D721Med (cell line): ENCODE data around the gene UNC5C.
"Not testable (repeated sequence)": the region's sequence is repeated elsewhere in the genome, so short reads cannot be mapped to it uniquely, and the experiment has no call there.

ENCODE experiments used
- DNase-seq: peaks from one replicate; pipeline ENCODE4 v3.0.0; 2011; ENCODE audit warnings: low spot score; ENCODE audit not compliant: insufficient read length
- FAIRE-seq: peaks from 2 replicates; lab custom pipeline; 2011; peaks lifted over from hg19 to GRCh38; lab: Jason Lieb, UNC
- TF ChIP-seq, protein P1 (sequence below): IDR thresholded peaks from 2 replicates; pipeline ENCODE4 v1.5.1; 2012; ENCODE audit warnings: mild to moderate bottlenecking, control low read depth; ENCODE audit not compliant: insufficient read depth; ENCODE audit errors: missing control alignments

UNC5C gene

DNA sequence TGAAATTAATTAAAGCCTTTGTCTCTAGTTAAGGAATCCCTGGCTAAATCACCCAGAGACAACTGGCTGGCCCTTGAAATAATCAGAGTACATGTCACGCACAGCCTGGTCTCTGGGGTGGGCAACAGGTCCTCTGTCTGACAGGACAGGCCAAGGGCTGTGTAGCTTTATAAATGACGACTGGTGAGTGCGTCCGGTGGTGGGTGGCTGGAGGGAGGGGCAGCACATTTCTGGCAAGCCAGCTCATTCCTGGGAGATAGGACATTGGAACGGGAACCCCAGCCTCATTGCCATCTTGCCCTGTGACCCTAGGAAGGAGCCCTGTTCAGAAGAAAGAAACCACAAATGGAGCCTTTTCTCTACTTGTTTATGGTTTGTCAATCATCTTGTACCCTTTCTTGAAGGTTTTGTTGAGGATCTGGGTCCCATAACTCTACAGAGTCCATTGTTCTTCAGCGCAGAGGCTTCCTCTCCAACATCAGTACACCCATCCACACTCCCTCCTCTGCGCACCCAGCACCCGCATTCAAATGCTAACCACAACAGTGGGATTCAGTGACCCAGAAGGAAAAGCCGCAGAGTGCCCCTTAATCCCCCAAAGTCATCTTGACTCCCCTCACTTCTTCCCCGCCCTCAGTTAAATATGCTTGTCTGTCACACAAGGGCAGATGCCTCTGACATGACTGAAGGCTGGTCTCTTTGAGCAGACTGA lies 368.1 kb downstream of the UNC5C start:
- DNase-seq (no peak), FAIRE-seq (no peak)
- TF ChIP-seq, protein P1, sequence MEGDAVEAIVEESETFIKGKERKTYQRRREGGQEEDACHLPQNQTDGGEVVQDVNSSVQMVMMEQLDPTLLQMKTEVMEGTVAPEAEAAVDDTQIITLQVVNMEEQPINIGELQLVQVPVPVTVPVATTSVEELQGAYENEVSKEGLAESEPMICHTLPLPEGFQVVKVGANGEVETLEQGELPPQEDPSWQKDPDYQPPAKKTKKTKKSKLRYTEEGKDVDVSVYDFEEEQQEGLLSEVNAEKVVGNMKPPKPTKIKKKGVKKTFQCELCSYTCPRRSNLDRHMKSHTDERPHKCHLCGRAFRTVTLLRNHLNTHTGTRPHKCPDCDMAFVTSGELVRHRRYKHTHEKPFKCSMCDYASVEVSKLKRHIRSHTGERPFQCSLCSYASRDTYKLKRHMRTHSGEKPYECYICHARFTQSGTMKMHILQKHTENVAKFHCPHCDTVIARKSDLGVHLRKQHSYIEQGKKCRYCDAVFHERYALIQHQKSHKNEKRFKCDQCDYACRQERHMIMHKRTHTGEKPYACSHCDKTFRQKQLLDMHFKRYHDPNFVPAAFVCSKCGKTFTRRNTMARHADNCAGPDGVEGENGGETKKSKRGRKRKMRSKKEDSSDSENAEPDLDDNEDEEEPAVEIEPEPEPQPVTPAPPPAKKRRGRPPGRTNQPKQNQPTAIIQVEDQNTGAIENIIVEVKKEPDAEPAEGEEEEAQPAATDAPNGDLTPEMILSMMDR: no peak

DNA sequence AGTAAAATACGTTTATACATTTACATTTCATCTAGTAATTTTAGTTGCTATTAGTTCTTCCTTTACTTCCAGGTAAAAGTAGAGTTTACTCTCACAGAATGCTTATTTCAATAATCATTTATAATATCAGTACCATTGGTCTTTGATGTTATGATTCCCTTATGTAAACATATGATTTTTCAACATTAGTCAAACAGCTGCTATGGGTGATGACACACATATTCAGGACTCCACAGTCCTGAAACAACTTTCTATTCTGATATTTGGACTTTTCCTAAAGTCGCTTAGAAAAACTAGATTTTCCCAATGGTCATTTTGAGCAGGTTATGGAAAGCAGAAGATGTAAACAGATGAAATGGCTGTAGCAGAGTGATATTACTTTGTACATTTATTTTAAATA lies 369.8 kb downstream of the UNC5C start:
- TF ChIP-seq, protein P1: no peak
- FAIRE-seq (no peak), DNase-seq (no peak)

DNA sequence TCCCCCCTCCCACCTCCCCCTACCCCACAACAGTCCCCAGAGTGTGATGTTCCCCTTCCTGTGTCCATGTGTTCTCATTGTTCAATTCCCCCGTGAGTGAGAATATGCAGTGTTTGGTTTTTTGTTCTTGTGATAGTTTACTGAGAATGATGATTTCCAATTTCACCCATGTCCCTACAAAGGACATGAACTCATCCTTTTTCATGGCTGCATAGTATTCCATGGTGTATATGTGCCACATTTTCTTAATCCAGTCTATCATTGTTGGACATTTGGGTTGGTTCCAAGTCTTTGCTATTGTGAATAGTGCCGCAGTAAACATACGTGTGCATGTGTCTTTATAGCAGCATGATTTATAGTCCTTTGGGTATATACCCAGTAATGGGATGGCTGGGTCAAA lies 377.4 kb downstream of the UNC5C start:
- DNase-seq, FAIRE-seq: not testable (repeated sequence)

DNA sequence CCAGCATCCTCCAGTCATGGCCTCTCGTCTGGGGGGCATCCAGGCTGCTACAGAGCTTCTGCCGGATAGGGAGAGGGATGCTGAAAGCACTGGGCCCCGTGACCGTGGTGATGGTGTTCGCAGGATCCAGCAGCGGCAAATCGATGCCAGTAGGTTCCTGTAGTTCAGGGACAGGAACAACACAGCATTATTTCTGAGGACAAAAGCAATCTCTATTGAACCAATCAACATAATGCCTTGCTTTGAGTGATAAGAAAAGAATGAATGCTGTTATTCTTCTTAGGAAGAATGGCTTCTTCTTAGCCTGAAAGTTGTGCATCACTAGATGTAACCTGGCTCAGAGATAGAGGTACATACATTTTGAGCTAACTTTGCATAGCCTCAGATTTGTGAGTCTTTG lies 378.6 kb downstream of the UNC5C start:
- TF ChIP-seq, protein P1: no peak
- no peak for FAIRE-seq
- no peak for DNase-seq

DNA sequence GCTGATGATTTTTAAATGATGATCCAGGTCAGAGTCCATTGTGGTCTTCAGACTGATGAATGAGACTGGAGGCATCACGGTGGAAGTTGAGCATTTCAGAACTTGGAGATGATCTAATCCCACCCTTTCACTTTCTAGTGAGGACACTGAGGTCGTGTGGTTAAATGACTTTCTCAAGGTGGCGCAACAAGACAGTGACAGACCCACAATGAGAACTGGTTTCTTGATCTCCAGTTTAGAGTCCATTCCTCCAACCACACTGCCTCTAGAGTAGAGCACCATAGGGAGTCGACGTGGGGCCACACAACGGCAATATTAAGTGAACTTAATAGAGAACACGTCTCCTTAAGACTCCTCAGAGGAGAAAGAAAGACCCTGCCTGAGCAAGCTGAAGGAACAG lies 381.0 kb downstream of the UNC5C start:
- no peak for FAIRE-seq

DNA sequence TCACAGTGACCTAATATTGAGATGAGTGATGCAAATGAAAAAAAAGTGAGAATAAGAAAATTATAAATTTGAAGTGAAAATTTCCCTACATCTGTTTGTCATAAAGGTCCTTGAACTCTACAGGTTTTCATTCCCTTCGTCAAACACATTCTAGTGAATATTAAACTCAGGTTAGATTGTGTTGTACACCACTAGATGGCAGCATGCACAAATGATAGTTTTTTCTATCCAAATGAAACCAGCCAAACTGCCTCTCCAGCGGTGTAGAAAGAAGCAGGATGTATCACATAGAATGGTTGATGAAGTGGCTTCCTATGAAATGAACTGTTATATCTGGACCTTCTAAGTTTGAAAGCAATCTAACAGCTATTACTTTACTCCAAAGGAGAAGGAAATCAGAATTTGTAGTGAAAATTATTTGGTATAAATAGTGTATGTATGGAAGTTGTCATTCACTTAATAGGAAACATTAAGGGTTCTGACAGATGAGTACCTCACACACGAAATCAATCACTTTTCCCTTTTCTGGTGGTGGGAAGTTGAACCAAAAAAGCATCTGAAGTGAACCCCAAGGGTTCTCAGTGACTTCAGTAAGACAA lies 382.7 kb downstream of the UNC5C start:
- DNase-seq (no peak), FAIRE-seq (peak; percentile 94)
- TF ChIP-seq, protein P1: peak; percentile 77

More for the DNA sequence above, 381.0 kb downstream of the UNC5C start:
- no peak for DNase-seq
- TF ChIP-seq, protein P1: no peak

DNA sequence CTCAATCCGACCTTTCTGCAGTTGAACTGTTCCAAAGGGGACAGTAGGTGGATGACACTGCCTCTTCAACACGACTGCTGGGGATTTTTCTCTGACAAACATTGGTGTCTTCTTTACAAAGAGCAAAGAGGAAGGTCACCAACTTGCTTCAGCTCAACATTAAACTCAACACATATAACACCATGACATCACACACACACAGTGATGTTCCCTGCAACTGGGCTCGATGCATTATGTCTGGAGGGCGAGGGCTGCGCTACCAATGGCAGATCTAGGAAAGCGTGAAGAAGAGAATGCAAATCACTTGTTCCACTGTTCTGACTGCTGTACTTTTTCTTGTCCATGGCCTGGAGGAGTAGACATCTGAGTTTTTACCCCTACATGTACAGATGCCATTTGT lies 385.9 kb downstream of the UNC5C start:
- FAIRE-seq (no peak), DNase-seq (no peak)
- TF ChIP-seq, protein P1: no peak
